Stomach smooth muscle (tissue), 2 donors: ENCODE measurements around the gene DGLUCY.
"Not testable (repeated sequence)": the region's sequence is repeated elsewhere in the genome, so short reads cannot be mapped to it uniquely, and the experiment has no call there.

Experiments
- H3K27ac ChIP-seq: one replicate; pipeline ENCODE4 v1.7.0; 2013; ENCODE audit warnings: mild to moderate bottlenecking, low read length, inconsistent platforms
- H3K27me3 ChIP-seq, 2 donors: one replicate each; pipeline ENCODE4 v1.7.0; 2013; ENCODE audit warnings: low read length in 2 of 2; ENCODE audit not compliant: insufficient read depth in 2 of 2, control insufficient read depth in 1 of 2
- H3K36me3 ChIP-seq, 2 donors: one replicate each; pipeline ENCODE4 v1.7.0; 2013; ENCODE audit warnings: low read length in 2 of 2; ENCODE audit not compliant: control insufficient read depth in 2 of 2, insufficient read depth in 2 of 2
- H3K4me1 ChIP-seq: one replicate; pipeline ENCODE4 v1.7.0; 2013; ENCODE audit warnings: low read length; ENCODE audit not compliant: control insufficient read depth, insufficient read depth
- H3K4me3 ChIP-seq, 2 donors: one replicate each; pipeline ENCODE4 v1.7.0; 2013; ENCODE audit warnings: low read length in 2 of 2
- H3K9ac ChIP-seq, 2 donors: one replicate each; pipeline ENCODE4 v1.7.0; 2013; ENCODE audit warnings: low read length in 2 of 2, mild to moderate bottlenecking in 1 of 2
- H3K9me3 ChIP-seq, 2 donors: one replicate each; pipeline ENCODE4 v1.7.0; 2013; ENCODE audit warnings: low read length in 2 of 2; ENCODE audit not compliant: control insufficient read depth in 2 of 2
- donor health status: healthy.
- donor health status: Pancreatic carcinoma.

Gene DGLUCY

GRCh38 chr14:91088585-91089235 lies 25.2 kb upstream of the DGLUCY start:
- no peak overlapping the region for H3K27ac ChIP-seq
- H3K4me3 ChIP-seq: no peak overlapping the region

GRCh38 chr14:91089958-91090535 lies 23.8 kb upstream of the DGLUCY start:
- Histone ChIP-seq H3K4me1 (peaks cover 7% of the 10 kb centered on the region), H3K27ac (no peak overlapping the region), H3K36me3 (no peaks in the 10 kb centered on the region), H3K27me3 (no peaks in the 10 kb centered on the region), H3K9ac (no peak overlapping the region), H3K4me3 (no peak overlapping the region), H3K9me3 (no peaks in the 10 kb centered on the region)

More at GRCh38 chr14:91088585-91089235, 25.2 kb upstream of the DGLUCY start:
- Histone ChIP-seq H3K9me3 (no peaks in the 10 kb centered on the region), H3K4me1 (peaks cover 7% of the 10 kb centered on the region), H3K9ac (no peak overlapping the region), H3K27me3 (no peaks in the 10 kb centered on the region), H3K36me3 (no peaks in the 10 kb centered on the region)

GRCh38 chr14:91090743-91091142 lies 23.1 kb upstream of the DGLUCY start:
- peaks cover 7% of the 10 kb centered on the region for H3K4me1 ChIP-seq
- H3K27me3 ChIP-seq: no peaks in the 10 kb centered on the region
- H3K9me3 ChIP-seq: no peaks in the 10 kb centered on the region
- H3K4me3 ChIP-seq: no peak overlapping the region
- H3K9ac ChIP-seq: no peak overlapping the region
- no peaks in the 10 kb centered on the region for H3K36me3 ChIP-seq
- H3K27ac ChIP-seq: no peak overlapping the region

GRCh38 chr14:91092073-91092472 lies 21.8 kb upstream of the DGLUCY start:
- H3K9ac ChIP-seq: no peak overlapping the region
- peaks cover 7% of the 10 kb centered on the region for H3K4me1 ChIP-seq
- H3K36me3 ChIP-seq: no peaks in the 10 kb centered on the region
- no peak overlapping the region for H3K4me3 ChIP-seq
- H3K9me3 ChIP-seq: no peaks in the 10 kb centered on the region
- H3K27me3 ChIP-seq: no peaks in the 10 kb centered on the region
- no peak overlapping the region for H3K27ac ChIP-seq

- H3K4me1 ChIP-seq, H3K36me3 ChIP-seq, H3K9me3 ChIP-seq, H3K27me3 ChIP-seq, H3K9ac ChIP-seq, H3K4me3 ChIP-seq, H3K27ac ChIP-seq: not testable (repeated sequence)
Measured at GRCh38 chr14:91093743-91094472, 20.0 kb upstream of the DGLUCY start.

GRCh38 chr14:91094772-91095171 lies 19.1 kb upstream of the DGLUCY start:
- no peak overlapping the region for H3K9ac ChIP-seq
- H3K27me3 ChIP-seq: no peaks in the 10 kb centered on the region
- no peaks in the 10 kb centered on the region for H3K36me3 ChIP-seq
- H3K4me3 ChIP-seq: no peak overlapping the region
- H3K9me3 ChIP-seq: no peaks in the 10 kb centered on the region
- H3K4me1 ChIP-seq: no peaks in the 10 kb centered on the region
- no peak overlapping the region for H3K27ac ChIP-seq

GRCh38 chr14:91095178-91095577 lies 18.7 kb upstream of the DGLUCY start:
- Histone ChIP-seq H3K36me3 (no peaks in the 10 kb centered on the region), H3K4me3 (no peak overlapping the region), H3K9me3 (no peaks in the 10 kb centered on the region), H3K9ac (no peak overlapping the region), H3K27ac (no peak overlapping the region), H3K4me1 (no peaks in the 10 kb centered on the region), H3K27me3 (no peaks in the 10 kb centered on the region)

GRCh38 chr14:91097657-91098056 lies 16.2 kb upstream of the DGLUCY start:
- not testable (repeated sequence) for H3K27ac ChIP-seq, H3K9ac ChIP-seq, H3K4me3 ChIP-seq, H3K27me3 ChIP-seq, H3K36me3 ChIP-seq, H3K4me1 ChIP-seq, H3K9me3 ChIP-seq

- no peak overlapping the region for H3K9ac ChIP-seq
- H3K27ac ChIP-seq: no peak overlapping the region
- no peaks in the 10 kb centered on the region for H3K4me1 ChIP-seq
- no peaks in the 10 kb centered on the region for H3K9me3 ChIP-seq
- no peaks in the 10 kb centered on the region for H3K27me3 ChIP-seq
- no peak overlapping the region for H3K4me3 ChIP-seq
- H3K36me3 ChIP-seq: no peaks in the 10 kb centered on the region
Measured at GRCh38 chr14:91098591-91098990, 15.3 kb upstream of the DGLUCY start.

GRCh38 chr14:91100102-91100501 lies 13.8 kb upstream of the DGLUCY start:
- peak overlapping the region in 1 of 2 donors; percentile 13 for H3K9ac ChIP-seq

GRCh38 chr14:91103116-91103515 lies 10.8 kb upstream of the DGLUCY start:
- Histone ChIP-seq H3K27me3 (no peaks in the 10 kb centered on the region), H3K9ac (no peak overlapping the region), H3K9me3 (no peaks in the 10 kb centered on the region), H3K4me3 (no peak overlapping the region), H3K36me3 (no peaks in the 10 kb centered on the region), H3K27ac (no peak overlapping the region), H3K4me1 (peaks cover 4% of the 10 kb centered on the region)

More at GRCh38 chr14:91100102-91100501, 13.8 kb upstream of the DGLUCY start:
- no peaks in the 10 kb centered on the region for H3K9me3 ChIP-seq
- H3K27ac ChIP-seq: no peak overlapping the region
- H3K4me1 ChIP-seq: no peaks in the 10 kb centered on the region
- no peaks in the 10 kb centered on the region for H3K36me3 ChIP-seq
- no peaks in the 10 kb centered on the region for H3K27me3 ChIP-seq
- no peak overlapping the region for H3K4me3 ChIP-seq
